Adrenal gland (tissue), 5 donors: ENCODE data around the gene RRM1.

Experiments
- POLR2A ChIP-seq, 2 donors: fragments of 450-650 bp; IDR thresholded peaks; one replicate each; pipeline ENCODE4 v1.6.1; 2017; ENCODE audit warnings: antibody characterized with exemption in 2 of 2, mild to moderate bottlenecking in 2 of 2, moderate library complexity in 1 of 2
- TF ChIP-seq, protein P1 (sequence below), 6 experiments: fragments of 450-650 bp in 4 of 6; fragments of 200-600 bp in 2 of 6; sonication (generic) in 1 of 6; IDR thresholded peaks; 1 replicate in 5 of 6; 2 replicates in 1 of 6; pipeline versions ENCODE4 v1.5.1 to v1.8.0; 2016 to 2021; ENCODE audit warnings: antibody characterized with exemption in 6 of 6, mild to moderate bottlenecking in 2 of 6, moderate library complexity in 1 of 6
- donor health status: DM: no; HTN: no; CAD: no.

DNA sequence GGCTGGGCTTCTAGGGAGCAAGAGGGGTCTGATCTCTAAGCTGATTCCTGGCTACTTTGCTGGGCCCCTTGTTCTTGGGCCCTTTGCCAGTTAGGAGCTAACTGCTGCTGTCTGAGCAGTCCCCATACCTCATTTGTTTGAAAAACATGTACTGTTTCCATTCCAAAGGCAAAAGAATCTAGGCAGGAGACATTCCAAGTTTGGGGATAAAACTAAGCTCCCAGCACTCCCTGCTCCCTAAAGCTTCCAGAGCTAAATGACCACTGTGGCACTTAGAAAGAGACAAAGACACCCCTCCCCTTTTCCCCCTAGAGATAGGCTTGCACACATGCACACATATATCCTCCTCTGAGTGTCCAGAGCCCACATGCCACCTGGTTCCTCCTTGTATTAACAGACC is 22.7 kb upstream of the RRM1 start:
- TF ChIP-seq, protein P1, sequence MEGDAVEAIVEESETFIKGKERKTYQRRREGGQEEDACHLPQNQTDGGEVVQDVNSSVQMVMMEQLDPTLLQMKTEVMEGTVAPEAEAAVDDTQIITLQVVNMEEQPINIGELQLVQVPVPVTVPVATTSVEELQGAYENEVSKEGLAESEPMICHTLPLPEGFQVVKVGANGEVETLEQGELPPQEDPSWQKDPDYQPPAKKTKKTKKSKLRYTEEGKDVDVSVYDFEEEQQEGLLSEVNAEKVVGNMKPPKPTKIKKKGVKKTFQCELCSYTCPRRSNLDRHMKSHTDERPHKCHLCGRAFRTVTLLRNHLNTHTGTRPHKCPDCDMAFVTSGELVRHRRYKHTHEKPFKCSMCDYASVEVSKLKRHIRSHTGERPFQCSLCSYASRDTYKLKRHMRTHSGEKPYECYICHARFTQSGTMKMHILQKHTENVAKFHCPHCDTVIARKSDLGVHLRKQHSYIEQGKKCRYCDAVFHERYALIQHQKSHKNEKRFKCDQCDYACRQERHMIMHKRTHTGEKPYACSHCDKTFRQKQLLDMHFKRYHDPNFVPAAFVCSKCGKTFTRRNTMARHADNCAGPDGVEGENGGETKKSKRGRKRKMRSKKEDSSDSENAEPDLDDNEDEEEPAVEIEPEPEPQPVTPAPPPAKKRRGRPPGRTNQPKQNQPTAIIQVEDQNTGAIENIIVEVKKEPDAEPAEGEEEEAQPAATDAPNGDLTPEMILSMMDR (IDR thresholded peaks at IDR 0.05), result no peak
- no peak for TF ChIP-seq POLR2A (IDR thresholded peaks at IDR 0.05)
